ENCODE data around the gene ELOB.

Gene ELOB

GRCh38 chr16:2777231-2777902 lies at the start of gene ELOB:
Gene ELOB, minus strand, starts transcription at chr16:2777280. Its CDS starts 41 bp downstream, at chr16:2777239.
- DNase-seq (ENCODE audit: low read depth), result peak; percentile 89

- DNase-seq (ENCODE audit: low read depth), result no peak
Measured at GRCh38 chr16:2825906-2826305, 48.8 kb upstream of the ELOB start.

GRCh38 chr16:2825049-2825742 lies 48.1 kb upstream of the ELOB start:
- no peak for DNase-seq (ENCODE audit: low read depth)

- DNase-seq (ENCODE audit: low read depth), result no peak
Measured at GRCh38 chr16:2824626-2825025, 47.5 kb upstream of the ELOB start.

- no peak for DNase-seq (ENCODE audit: low read depth)
Measured at GRCh38 chr16:2822496-2822895, 45.4 kb upstream of the ELOB start.

GRCh38 chr16:2822158-2822495 lies 45.0 kb upstream of the ELOB start:
- no peak for DNase-seq (ENCODE audit: low read depth)

GRCh38 chr16:2821487-2822157 lies 44.5 kb upstream of the ELOB start:
- DNase-seq (ENCODE audit: low read depth), result no peak

GRCh38 chr16:2820836-2821486 lies 43.9 kb upstream of the ELOB start:
- DNase-seq (ENCODE audit: low read depth), result no peak

- DNase-seq (ENCODE audit: low read depth), result no peak
Measured at GRCh38 chr16:2819939-2820835, 43.1 kb upstream of the ELOB start.

- no peak for DNase-seq (ENCODE audit: low read depth)
Measured at GRCh38 chr16:2819179-2819938, 42.3 kb upstream of the ELOB start.

- DNase-seq (ENCODE audit: low read depth), result no peak
Measured at GRCh38 chr16:2818272-2818876, 41.3 kb upstream of the ELOB start.

- DNase-seq (ENCODE audit: low read depth), result no peak
Measured at GRCh38 chr16:2817340-2818271, 40.5 kb upstream of the ELOB start.

- peak; percentile 26 for DNase-seq (ENCODE audit: low read depth)
Measured at GRCh38 chr16:2816751-2817339, 39.8 kb upstream of the ELOB start, which contains the start of gene PRSS21. Gene PRSS21, plus strand, starts transcription at chr16:2817237. Its CDS starts 32 bp downstream, at chr16:2817269.

- DNase-seq (ENCODE audit: low read depth), result no peak
Measured at GRCh38 chr16:2815299-2815771, 38.3 kb upstream of the ELOB start.

- DNase-seq (ENCODE audit: low read depth), result no peak
Measured at GRCh38 chr16:2814551-2815298, 37.6 kb upstream of the ELOB start.

GRCh38 chr16:2813771-2814221 lies 36.7 kb upstream of the ELOB start:
- no peak for DNase-seq (ENCODE audit: low read depth)

GRCh38 chr16:2811703-2812471 lies 34.8 kb upstream of the ELOB start:
- DNase-seq (ENCODE audit: low read depth), result no peak
